ENCODE data around the gene MOGAT1. TPM values are rescaled to one million over a fixed set of nuclear protein-coding genes. Genes with fewer than 3 reads are reported as not detected.

MOGAT1 gene
- total and polyA plus RNA-seq, 2 of the 13 experiments (the other 11 are each of a cell fraction or from before 2014, with no cell fraction given): 0.98 to 4.3 TPM

- TF ChIP-seq CREM (IDR thresholded peaks at IDR 0.05) (peak; percentile 74; the same call in 1 of the 2 replicates), CREM (CRISPR knock-in tag; IDR thresholded peaks at IDR 0.05) (no peak), RARA (CRISPR knock-in tag; IDR thresholded peaks at IDR 0.05) (peak; percentile 75), MBNL3 (CRISPR knock-in tag; conservative IDR thresholded peaks at IDR 0.05) (no peak), MXI1 (IDR thresholded peaks at IDR 0.05; ENCODE audit: borderline replicate concordance, low read depth, low read length) (no peak), EEA1 (CRISPR knock-in tag; IDR thresholded peaks at IDR 0.05; ENCODE audit: borderline replicate concordance) (no peak), ONECUT2 (CRISPR knock-in tag; IDR thresholded peaks at IDR 0.05) (peak; percentile 80), ZNF318 (CRISPR knock-in tag; IDR thresholded peaks at IDR 0.05) (no peak), MEIS2 (CRISPR knock-in tag; IDR thresholded peaks at IDR 0.05) (peak; percentile 26; the same call in 1 of the 2 replicates), RAD21 (CRISPR knock-in tag; IDR thresholded peaks at IDR 0.05) (no peak), GZF1 (CRISPR knock-in tag; IDR thresholded peaks at IDR 0.05) (0 out of 2 replicates have a peak, but pooled peaks have one; percentile 71), MED1 (CRISPR knock-in tag; IDR thresholded peaks at IDR 0.05) (peak; percentile 50), DMTF1 (CRISPR knock-in tag; IDR thresholded peaks at IDR 0.05) (no peak)
- TF ChIP-seq, protein P1, sequence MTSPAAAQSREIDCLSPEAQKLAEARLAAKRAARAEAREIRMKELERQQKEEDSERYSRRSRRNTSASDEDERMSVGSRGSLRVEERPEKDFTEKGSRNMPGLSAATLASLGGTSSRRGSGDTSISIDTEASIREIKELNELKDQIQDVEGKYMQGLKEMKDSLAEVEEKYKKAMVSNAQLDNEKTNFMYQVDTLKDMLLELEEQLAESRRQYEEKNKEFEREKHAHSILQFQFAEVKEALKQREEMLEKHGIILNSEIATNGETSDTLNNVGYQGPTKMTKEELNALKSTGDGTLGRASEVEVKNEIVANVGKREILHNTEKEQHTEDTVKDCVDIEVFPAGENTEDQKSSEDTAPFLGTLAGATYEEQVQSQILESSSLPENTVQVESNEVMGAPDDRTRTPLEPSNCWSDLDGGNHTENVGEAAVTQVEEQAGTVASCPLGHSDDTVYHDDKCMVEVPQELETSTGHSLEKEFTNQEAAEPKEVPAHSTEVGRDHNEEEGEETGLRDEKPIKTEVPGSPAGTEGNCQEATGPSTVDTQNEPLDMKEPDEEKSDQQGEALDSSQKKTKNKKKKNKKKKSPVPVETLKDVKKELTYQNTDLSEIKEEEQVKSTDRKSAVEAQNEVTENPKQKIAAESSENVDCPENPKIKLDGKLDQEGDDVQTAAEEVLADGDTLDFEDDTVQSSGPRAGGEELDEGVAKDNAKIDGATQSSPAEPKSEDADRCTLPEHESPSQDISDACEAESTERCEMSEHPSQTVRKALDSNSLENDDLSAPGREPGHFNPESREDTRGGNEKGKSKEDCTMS (CRISPR knock-in tag; conservative IDR thresholded peaks at IDR 0.05): no peak
Observed at GRCh38 chr2:222670191-222671038, 1.0 kb upstream of the MOGAT1 start (continued).

Data from HepG2 (cell line).